HepG2 (cell line): Measurements from ENCODE around the gene FOXD2. TPM values are rescaled to one million over a fixed set of nuclear protein-coding genes. Genes with fewer than 3 reads are reported as not detected.

Experiments
- ATAC-seq: fragments of 200-7000 bp; cut with Tn5 transposase; 3 replicates; pipeline ENCODE4 v1.9.1; 2020; ENCODE audit warnings: mild to moderate bottlenecking, moderate library complexity
- BruUV-seq: library from RNA; stranded (reverse); fragments of 400-500 nt; replicated peaks from 2 replicates; lab custom pipeline; 2021; lab: Mats Ljungman, UMichigan
- CTCF ChIA-PET: fragments of 300-600 bp; formaldehyde crosslinking; extraction: SDS; loops from one replicate; lab custom pipeline; 2021; ENCODE audit warnings: low total read pairs, inconsistent platforms, low intra/inter-chr PET ratio; lab: Yijun Ruan, JAX
- POLR2A ChIA-PET: fragments of 350-600 bp; sonication (Branson Sonifier 250); formaldehyde crosslinking; loops from one replicate; lab custom pipeline; 2020; ENCODE audit warnings: antibody characterized with exemption, inconsistent platforms; lab: Yijun Ruan, JAX
- DNase-seq: peaks from one replicate; pipeline ENCODE4 v3.0.0-alpha.2; 2015; ENCODE audit warnings: low spot score
- FAIRE-seq: peaks from 3 replicates; lab custom pipeline; 2011; peaks lifted over from hg19 to GRCh38; lab: Jason Lieb, UNC
- H2AFZ ChIP-seq: one replicate; pipeline ENCODE4 v1.6.1; 2011; ENCODE audit warnings: low read length, inconsistent platforms
- H3K27ac ChIP-seq: fragments of 300-600 bp; 3 replicates; pipeline ENCODE4 v1.8.0; 2011; ENCODE audit warnings: mixed run types, mild to moderate bottlenecking, mixed read lengths, low read length, inconsistent platforms; ENCODE audit not compliant: insufficient read depth; ENCODE audit errors: extremely low read length
- H3K27me3 ChIP-seq, 2 experiments: fragments of 200-600 bp in 1 of 2; 2 replicates in 1 of 2; 3 replicates in 1 of 2; pipeline versions ENCODE4 v1.6.0 to v1.8.0; 2011; ENCODE audit warnings: low read length in 2 of 2, mild to moderate bottlenecking in 2 of 2, moderate library complexity in 2 of 2, inconsistent platforms in 1 of 2; ENCODE audit not compliant: insufficient read depth in 2 of 2, control insufficient read depth in 1 of 2
- H3K36me3 ChIP-seq, 2 experiments: fragments of 200-600 bp in 1 of 2; replicated peaks in 1 of 2; 2 replicates in 1 of 2; 3 replicates in 1 of 2; pipeline versions ENCODE4 v1.5.1 to v1.8.0; 2011; ENCODE audit warnings: low read length in 2 of 2, inconsistent platforms in 1 of 2; ENCODE audit not compliant: insufficient read depth in 2 of 2, control insufficient read depth in 1 of 2
- H3K4me1 ChIP-seq: 2 replicates; pipeline ENCODE4 v1.5.1; 2012; ENCODE audit warnings: low read length, inconsistent platforms; ENCODE audit not compliant: insufficient read depth
- H3K4me2 ChIP-seq: 2 replicates; pipeline ENCODE4 v1.6.0; 2011; ENCODE audit warnings: low read depth, low read length, inconsistent platforms
- H3K4me3 ChIP-seq, 3 experiments: fragments of 200-600 bp in 1 of 3; sonication (generic), shearing (Covaris generic) in 1 of 3; replicated peaks in 1 of 3; 2 replicates each; pipeline ENCODE4 v1.5.1; 2011 to 2016; ENCODE audit warnings: low read length in 3 of 3, inconsistent platforms in 2 of 3, low read depth in 2 of 3, mild to moderate bottlenecking in 2 of 3, control low read depth in 1 of 3, mixed read lengths in 1 of 3; ENCODE audit not compliant: insufficient read depth in 1 of 3
- H3K79me2 ChIP-seq: one replicate; pipeline ENCODE4 v1.6.1; 2011; ENCODE audit warnings: low read length, inconsistent platforms; ENCODE audit not compliant: insufficient read depth
- H3K9ac ChIP-seq: 2 replicates; pipeline ENCODE4 v1.6.0; 2011; ENCODE audit warnings: mild to moderate bottlenecking, low read depth, low read length, inconsistent platforms; ENCODE audit not compliant: insufficient read depth
- H3K9me3 ChIP-seq: 2 replicates; pipeline ENCODE4 v1.5.1; 2012; ENCODE audit warnings: mild to moderate bottlenecking, low read length
- H4K20me1 ChIP-seq: 2 replicates; pipeline ENCODE4 v1.6.0; 2011; ENCODE audit warnings: inconsistent platforms, mild to moderate bottlenecking, low read length, moderate library complexity; ENCODE audit not compliant: insufficient read depth
- ARHGAP35 ChIP-seq: sonication (generic); formaldehyde crosslinking; IDR thresholded peaks from 2 replicates; pipeline ENCODE4 v1.9.0; 2022; ENCODE audit warnings: mild to moderate bottlenecking, inconsistent platforms, moderate library complexity, missing genetic modification reagents, borderline replicate concordance
- PCBP2 ChIP-seq: fragments of 200-400 bp; formaldehyde crosslinking; optimal IDR thresholded peaks from 2 replicates; pipeline ENCODE3; 2018; ENCODE audit warnings: low read length, low read depth; ENCODE audit not compliant: poor library complexity, severe bottlenecking
- ZNF180 ChIP-seq: sonication (generic); formaldehyde crosslinking; IDR thresholded peaks from 2 replicates; pipeline ENCODE4 v1.4.0; 2020; ENCODE audit warnings: low read depth, missing genetic modification reagents, borderline replicate concordance
- ZNF282 ChIP-seq: fragments of 450-650 bp; IDR thresholded peaks from 2 replicates; pipeline ENCODE4 v1.6.1; 2018; ENCODE audit not compliant: partially characterized antibody
- ZNF530 ChIP-seq: sonication (generic); formaldehyde crosslinking; IDR thresholded peaks from 2 replicates; pipeline ENCODE4 v1.5.0; 2020; ENCODE audit warnings: low read depth, mild to moderate bottlenecking, missing genetic modification reagents
- WGBS: methylation state at CpG from one replicate; pipeline ENCODE4 v1.1.6; 2017; ENCODE audit warnings: low lambda C conversion rate; 5-methylcytosine and 5-hydroxymethylcytosine counted together
- in situ Hi-C: cut with HindIII; loops from 2 replicates; pipeline ENCODE4 v1.10.0; 2017; ENCODE audit warnings: low pct_unique_long_range_greater_than_20kb; ENCODE audit not compliant: extremely low pct_ligation_motif_present
- intact Hi-C: fragments of 100-400 bp; cut with micrococcal nuclease; formaldehyde crosslinking; loops from one replicate; pipeline ENCODE4 v1.10.0; 2022; ENCODE audit not compliant: unreplicated experiment
- polyA plus RNA-seq, 8 experiments: library from polyadenylated mRNA; depleted of rRNA in 3 of 8; stranded (reverse) in 7 of 8; unstranded in 1 of 8; fragments of >200 nt; fragmentation: Illumina TruSeq in 4 of 8; extraction: Trizol in 4 of 8; gene quantifications; 2 replicates each; pipeline versions ENCODE4 v1.2.1 to v1.2.3, GENCODE V29; 2011 to 2016; ENCODE audit warnings: low read depth in 4 of 8, missing spikeins in 1 of 8, mixed read lengths in 1 of 8; ENCODE audit not compliant: insufficient read depth in 1 of 8
- total RNA-seq, 5 experiments: library from RNA; depleted of rRNA; stranded (reverse); fragments of >200 nt; fragmentation: Illumina TruSeq; extraction: Trizol; gene quantifications; 2 replicates each; pipeline ENCODE4 v1.2.3, GENCODE V29; 2016; ENCODE audit warnings: low read depth in 1 of 5
- TF ChIP-seq, protein P1 (sequence below): sonication (generic); formaldehyde crosslinking; IDR thresholded peaks from 2 replicates; pipeline ENCODE4 v1.4.0; 2020; ENCODE audit warnings: missing genetic modification reagents, borderline replicate concordance
- TF ChIP-seq, protein P2 (sequence below): sonication (generic); formaldehyde crosslinking; IDR thresholded peaks from 2 replicates; pipeline ENCODE4 v1.4.0; 2020; ENCODE audit warnings: missing genetic modification reagents, borderline replicate concordance
- TF ChIP-seq, protein P3 (sequence below): sonication (generic); formaldehyde crosslinking; IDR thresholded peaks from 2 replicates; pipeline ENCODE4 v1.4.0; 2020; ENCODE audit warnings: low read depth, missing genetic modification reagents
- TF ChIP-seq, protein P4 (sequence below): IDR thresholded peaks from 2 replicates; pipeline ENCODE4 v1.6.1; 2016

FOXD2 gene
- total and polyA plus RNA-seq, 2 of the 13 experiments (the other 11 are each of a cell fraction or from before 2014, with no cell fraction given): 0.01 to 0.09 TPM

DNA sequence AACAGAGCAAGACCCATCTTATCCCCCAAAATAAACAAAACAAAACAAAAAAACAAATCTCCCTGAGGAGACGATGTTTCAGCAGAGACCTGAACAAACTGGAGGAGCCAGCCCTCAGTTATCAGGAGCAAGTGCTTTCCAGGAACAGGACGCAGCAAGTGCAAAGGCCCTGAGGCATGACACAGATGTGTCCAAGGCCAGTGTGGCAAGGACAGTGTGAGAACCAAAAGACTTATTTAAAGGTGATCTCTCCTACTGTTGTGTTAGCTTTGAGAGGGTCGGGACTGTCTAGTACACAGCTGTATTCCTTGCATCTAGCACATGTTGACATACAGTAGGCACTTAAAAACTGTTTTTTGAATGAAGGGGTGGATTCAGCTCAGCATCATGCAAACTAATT, 48.0 kb downstream of the FOXD2 start:
- DNase-seq (no peak), FAIRE-seq (no peak), ATAC-seq (no peak)
- in situ Hi-C loops: no loop called here
- intact Hi-C loops: loop anchor here (5.0 kb wide), 1 partner anchor 264 kb away; no protein-coding TSS in a partner anchor
- no TSS peak for BruUV-seq
- Histone ChIP-seq H3K27me3 (peaks cover 6 to 98% of the 10 kb centered on the region in 2 experiments; a peak in 4 of 5 replicates), H4K20me1 (peaks cover 18% of the 10 kb centered on the region), H3K36me3 (no peaks in the 10 kb centered on the region), H3K4me2 (no peak overlapping the region), H3K27ac (no peak overlapping the region), H3K4me3 (no peak overlapping the region), H3K4me1 (no peaks in the 10 kb centered on the region), H3K9me3 (no peaks in the 10 kb centered on the region), H2AFZ (no peak overlapping the region), H3K9ac (no peak overlapping the region), H3K79me2 (no peaks in the 10 kb centered on the region)
- ChIA-PET CTCF (no interaction called here), POLR2A (no interaction called here)
- 54% methylated on average over 3 of the region's 3 CpGs for WGBS
- TF ChIP-seq ZNF180 (no peak), ZNF282 (no peak), ZNF530 (CRISPR knock-in tag) (no peak), PCBP2 (no peak), ARHGAP35 (CRISPR knock-in tag) (no peak)
- TF ChIP-seq, protein P1, sequence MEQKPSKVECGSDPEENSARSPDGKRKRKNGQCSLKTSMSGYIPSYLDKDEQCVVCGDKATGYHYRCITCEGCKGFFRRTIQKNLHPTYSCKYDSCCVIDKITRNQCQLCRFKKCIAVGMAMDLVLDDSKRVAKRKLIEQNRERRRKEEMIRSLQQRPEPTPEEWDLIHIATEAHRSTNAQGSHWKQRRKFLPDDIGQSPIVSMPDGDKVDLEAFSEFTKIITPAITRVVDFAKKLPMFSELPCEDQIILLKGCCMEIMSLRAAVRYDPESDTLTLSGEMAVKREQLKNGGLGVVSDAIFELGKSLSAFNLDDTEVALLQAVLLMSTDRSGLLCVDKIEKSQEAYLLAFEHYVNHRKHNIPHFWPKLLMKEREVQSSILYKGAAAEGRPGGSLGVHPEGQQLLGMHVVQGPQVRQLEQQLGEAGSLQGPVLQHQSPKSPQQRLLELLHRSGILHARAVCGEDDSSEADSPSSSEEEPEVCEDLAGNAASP: no peak
- TF ChIP-seq, protein P2, sequence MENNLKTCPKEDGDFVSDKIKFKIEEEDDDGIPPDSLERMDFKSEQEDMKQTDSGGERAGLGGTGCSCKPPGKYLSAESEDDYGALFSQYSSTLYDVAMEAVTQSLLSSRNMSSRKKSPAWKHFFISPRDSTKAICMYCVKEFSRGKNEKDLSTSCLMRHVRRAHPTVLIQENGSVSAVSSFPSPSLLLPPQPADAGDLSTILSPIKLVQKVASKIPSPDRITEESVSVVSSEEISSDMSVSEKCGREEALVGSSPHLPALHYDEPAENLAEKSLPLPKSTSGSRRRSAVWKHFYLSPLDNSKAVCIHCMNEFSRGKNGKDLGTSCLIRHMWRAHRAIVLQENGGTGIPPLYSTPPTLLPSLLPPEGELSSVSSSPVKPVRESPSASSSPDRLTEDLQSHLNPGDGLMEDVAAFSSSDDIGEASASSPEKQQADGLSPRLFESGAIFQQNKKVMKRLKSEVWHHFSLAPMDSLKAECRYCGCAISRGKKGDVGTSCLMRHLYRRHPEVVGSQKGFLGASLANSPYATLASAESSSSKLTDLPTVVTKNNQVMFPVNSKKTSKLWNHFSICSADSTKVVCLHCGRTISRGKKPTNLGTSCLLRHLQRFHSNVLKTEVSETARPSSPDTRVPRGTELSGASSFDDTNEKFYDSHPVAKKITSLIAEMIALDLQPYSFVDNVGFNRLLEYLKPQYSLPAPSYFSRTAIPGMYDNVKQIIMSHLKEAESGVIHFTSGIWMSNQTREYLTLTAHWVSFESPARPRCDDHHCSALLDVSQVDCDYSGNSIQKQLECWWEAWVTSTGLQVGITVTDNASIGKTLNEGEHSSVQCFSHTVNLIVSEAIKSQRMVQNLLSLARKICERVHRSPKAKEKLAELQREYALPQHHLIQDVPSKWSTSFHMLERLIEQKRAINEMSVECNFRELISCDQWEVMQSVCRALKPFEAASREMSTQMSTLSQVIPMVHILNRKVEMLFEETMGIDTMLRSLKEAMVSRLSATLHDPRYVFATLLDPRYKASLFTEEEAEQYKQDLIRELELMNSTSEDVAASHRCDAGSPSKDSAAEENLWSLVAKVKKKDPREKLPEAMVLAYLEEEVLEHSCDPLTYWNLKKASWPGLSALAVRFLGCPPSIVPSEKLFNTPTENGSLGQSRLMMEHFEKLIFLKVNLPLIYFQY (CRISPR knock-in tag): no peak
- TF ChIP-seq, protein P3, sequence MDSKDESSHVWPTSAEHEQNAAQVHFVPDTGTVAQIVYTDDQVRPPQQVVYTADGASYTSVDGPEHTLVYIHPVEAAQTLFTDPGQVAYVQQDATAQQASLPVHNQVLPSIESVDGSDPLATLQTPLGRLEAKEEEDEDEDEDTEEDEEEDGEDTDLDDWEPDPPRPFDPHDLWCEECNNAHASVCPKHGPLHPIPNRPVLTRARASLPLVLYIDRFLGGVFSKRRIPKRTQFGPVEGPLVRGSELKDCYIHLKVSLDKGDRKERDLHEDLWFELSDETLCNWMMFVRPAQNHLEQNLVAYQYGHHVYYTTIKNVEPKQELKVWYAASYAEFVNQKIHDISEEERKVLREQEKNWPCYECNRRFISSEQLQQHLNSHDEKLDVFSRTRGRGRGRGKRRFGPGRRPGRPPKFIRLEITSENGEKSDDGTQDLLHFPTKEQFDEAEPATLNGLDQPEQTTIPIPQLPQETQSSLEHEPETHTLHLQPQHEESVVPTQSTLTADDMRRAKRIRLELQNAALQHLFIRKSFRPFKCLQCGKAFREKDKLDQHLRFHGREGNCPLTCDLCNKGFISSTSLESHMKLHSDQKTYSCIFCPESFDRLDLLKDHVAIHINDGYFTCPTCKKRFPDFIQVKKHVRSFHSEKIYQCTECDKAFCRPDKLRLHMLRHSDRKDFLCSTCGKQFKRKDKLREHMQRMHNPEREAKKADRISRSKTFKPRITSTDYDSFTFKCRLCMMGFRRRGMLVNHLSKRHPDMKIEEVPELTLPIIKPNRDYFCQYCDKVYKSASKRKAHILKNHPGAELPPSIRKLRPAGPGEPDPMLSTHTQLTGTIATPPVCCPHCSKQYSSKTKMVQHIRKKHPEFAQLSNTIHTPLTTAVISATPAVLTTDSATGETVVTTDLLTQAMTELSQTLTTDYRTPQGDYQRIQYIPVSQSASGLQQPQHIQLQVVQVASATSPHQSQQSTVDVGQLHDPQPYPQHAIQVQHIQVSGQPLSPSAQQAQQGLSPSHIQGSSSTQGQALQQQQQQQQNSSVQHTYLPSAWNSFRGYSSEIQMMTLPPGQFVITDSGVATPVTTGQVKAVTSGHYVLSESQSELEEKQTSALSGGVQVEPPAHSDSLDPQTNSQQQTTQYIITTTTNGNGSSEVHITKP: no peak
- TF ChIP-seq, protein P4, sequence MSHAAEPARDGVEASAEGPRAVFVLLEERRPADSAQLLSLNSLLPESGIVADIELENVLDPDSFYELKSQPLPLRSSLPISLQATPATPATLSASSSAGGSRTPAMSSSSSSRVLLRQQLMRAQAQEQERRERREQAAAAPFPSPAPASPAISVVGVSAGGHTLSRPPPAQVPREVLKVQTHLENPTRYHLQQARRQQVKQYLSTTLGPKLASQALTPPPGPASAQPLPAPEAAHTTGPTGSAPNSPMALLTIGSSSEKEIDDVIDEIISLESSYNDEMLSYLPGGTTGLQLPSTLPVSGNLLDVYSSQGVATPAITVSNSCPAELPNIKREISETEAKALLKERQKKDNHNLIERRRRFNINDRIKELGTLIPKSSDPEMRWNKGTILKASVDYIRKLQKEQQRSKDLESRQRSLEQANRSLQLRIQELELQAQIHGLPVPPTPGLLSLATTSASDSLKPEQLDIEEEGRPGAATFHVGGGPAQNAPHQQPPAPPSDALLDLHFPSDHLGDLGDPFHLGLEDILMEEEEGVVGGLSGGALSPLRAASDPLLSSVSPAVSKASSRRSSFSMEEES (CRISPR knock-in tag): no peak
